A549 (cell line): ENCODE data around the gene SLC2A6. TPM values are rescaled to one million over a fixed set of nuclear protein-coding genes. Genes with fewer than 3 reads are reported as not detected.

Source experiments
- ATAC-seq, 2 experiments: fragments of 200-7000 bp in 1 of 2; fragments of >200 bp in 1 of 2; cut with Nextera tagmentation in 1 of 2; cut with Tn5 transposase in 1 of 2; 3 replicates each; pipeline versions ENCODE4 v1.8.0 to v1.9.1; 2018 to 2020; ENCODE audit warnings: mild to moderate bottlenecking in 1 of 2, moderate library complexity in 1 of 2
- CTCF ChIA-PET: fragments of 300-600 bp; sonication (Branson Sonifier 250); formaldehyde crosslinking; extraction: SDS; loops from one replicate; lab custom pipeline; 2021; ENCODE audit warnings: antibody characterized with exemption, inconsistent platforms; lab: Yijun Ruan, JAX
- POLR2A ChIA-PET: fragments of 350-600 bp; formaldehyde crosslinking; extraction: SDS; loops from one replicate; lab custom pipeline; 2021; ENCODE audit warnings: antibody characterized with exemption, inconsistent platforms; lab: Yijun Ruan, JAX
- DNase-seq, 2 experiments: peaks; one replicate each; pipeline versions ENCODE4 v3.0.0 to v3.0.0-alpha.2; 2011 to 2016; ENCODE audit warnings: low read depth in 1 of 2, low spot score in 1 of 2
- FAIRE-seq: peaks from 2 replicates; lab custom pipeline; 2011; peaks lifted over from hg19 to GRCh38; lab: Jason Lieb, UNC
- H3K27ac ChIP-seq, 2 experiments: fragments of >200 bp; sonication (Bioruptor Twin); formaldehyde crosslinking; 3 replicates each; pipeline ENCODE4 v1.5.1; 2016 to 2017
- H3K4me1 ChIP-seq: fragments of >200 bp; sonication (Bioruptor Twin); formaldehyde crosslinking; 3 replicates; pipeline ENCODE4 v1.6.1; 2016
- H3K4me2 ChIP-seq: fragments of >200 bp; sonication (Bioruptor Twin); formaldehyde crosslinking; 3 replicates; pipeline ENCODE4 v1.6.1; 2016
- H3K4me3 ChIP-seq: fragments of >200 bp; sonication (Bioruptor Twin); formaldehyde crosslinking; 3 replicates; pipeline ENCODE4 v1.5.1; 2016
- H3K9me3 ChIP-seq: fragments of >200 bp; sonication (Bioruptor Twin); formaldehyde crosslinking; 3 replicates; pipeline ENCODE4 v1.6.1; 2016
- BHLHE40 ChIP-seq: IDR thresholded peaks from 2 replicates; pipeline ENCODE4 v1.6.1; 2012; ENCODE audit warnings: low read depth, low read length, inconsistent platforms
- CEBPB ChIP-seq, 2 experiments: fragments of >200 bp in 1 of 2; sonication (Bioruptor Twin) in 1 of 2; formaldehyde crosslinking in 1 of 2; IDR thresholded peaks; 2 replicates each; pipeline ENCODE4 v1.6.1; 2012 to 2016
- CHD2 ChIP-seq: fragments of 150-350 bp; IDR thresholded peaks from 2 replicates; pipeline ENCODE4 v1.6.1; 2014; ENCODE audit warnings: low read length; ENCODE audit not compliant: partially characterized antibody
- CHD4 ChIP-seq: fragments of 200-600 bp; sonication (generic); IDR thresholded peaks from 2 replicates; pipeline ENCODE4 v1.6.1; 2016; ENCODE audit warnings: antibody characterized with exemption, mild to moderate bottlenecking, borderline replicate concordance
- EP300 ChIP-seq, 2 experiments: fragments of >200 bp; sonication (Bioruptor Twin); formaldehyde crosslinking; IDR thresholded peaks; 2 replicates in 1 of 2; 3 replicates in 1 of 2; pipeline ENCODE4 v1.6.1; 2016 to 2017
- ESRRA ChIP-seq: fragments of 150-350 bp; IDR thresholded peaks from 2 replicates; pipeline ENCODE4 v1.6.1; 2014; ENCODE audit warnings: mild to moderate bottlenecking, low read length, borderline replicate concordance
- FOSB ChIP-seq: fragments of 250-450 bp; sonication (Bioruptor Pico); IDR thresholded peaks from 2 replicates; pipeline ENCODE4 v1.5.0; 2020; ENCODE audit warnings: mild to moderate bottlenecking, moderate library complexity
- FOXS1 ChIP-seq: fragments of 250-450 bp; sonication (Bioruptor Pico); IDR thresholded peaks from 2 replicates; pipeline ENCODE4 v1.5.0; 2020; ENCODE audit warnings: mild to moderate bottlenecking, moderate library complexity
- GATA3 ChIP-seq: IDR thresholded peaks from 2 replicates; pipeline ENCODE4 v1.6.1; 2012; ENCODE audit warnings: borderline replicate concordance
- HDAC2 ChIP-seq: fragments of 200-600 bp; sonication (generic); IDR thresholded peaks from 2 replicates; pipeline ENCODE4 v1.6.1; 2016
- HOXB13 ChIP-seq: fragments of 250-450 bp; sonication (Bioruptor Pico); IDR thresholded peaks from 2 replicates; pipeline ENCODE4 v1.5.0; 2020; ENCODE audit warnings: low read depth, mild to moderate bottlenecking, moderate library complexity
- KDM1A ChIP-seq: fragments of 200-600 bp; sonication (generic); IDR thresholded peaks from 2 replicates; pipeline ENCODE4 v1.6.1; 2016; ENCODE audit warnings: low read depth, mild to moderate bottlenecking
- KDM5A ChIP-seq: fragments of 200-600 bp; sonication (generic); IDR thresholded peaks from 2 replicates; pipeline ENCODE4 v1.6.1; 2016; ENCODE audit warnings: antibody characterized with exemption, mild to moderate bottlenecking
- MAFK ChIP-seq: fragments of 450-650 bp; IDR thresholded peaks from 2 replicates; pipeline ENCODE4 v1.6.1; 2014; ENCODE audit not compliant: partially characterized antibody
- RAD21 ChIP-seq, 2 experiments: fragments of >200 bp in 1 of 2; sonication (Bioruptor Twin) in 1 of 2; formaldehyde crosslinking in 1 of 2; IDR thresholded peaks in 1 of 2; conservative IDR thresholded peaks in 1 of 2; 2 replicates in 1 of 2; 3 replicates in 1 of 2; pipeline ENCODE4 v1.6.1; 2012 to 2018; ENCODE audit warnings: inconsistent platforms in 1 of 2
- RFX5 ChIP-seq: fragments of 450-650 bp; IDR thresholded peaks from 2 replicates; pipeline ENCODE4 v1.7.1; 2014; ENCODE audit warnings: antibody characterized with exemption, mild to moderate bottlenecking, moderate library complexity
- RNF2 ChIP-seq: fragments of 200-600 bp; sonication (generic); IDR thresholded peaks from 2 replicates; pipeline ENCODE4 v1.6.1; 2016; ENCODE audit warnings: low read depth, mild to moderate bottlenecking, antibody characterized with exemption, moderate library complexity, borderline replicate concordance
- SMC3 ChIP-seq: fragments of >200 bp; sonication (Bioruptor Twin); formaldehyde crosslinking; IDR thresholded peaks from 3 replicates; pipeline ENCODE4 v1.6.1; 2018; ENCODE audit warnings: inconsistent platforms
- TFCP2L1 ChIP-seq: fragments of 250-450 bp; sonication (Bioruptor Pico); IDR thresholded peaks from 2 replicates; pipeline ENCODE4 v1.5.0; 2021; ENCODE audit warnings: mild to moderate bottlenecking
- ZC3H11A ChIP-seq: fragments of 450-650 bp; IDR thresholded peaks from 2 replicates; pipeline ENCODE4 v1.6.1; 2014; ENCODE audit warnings: antibody characterized with exemption, mild to moderate bottlenecking
- WGBS: methylation state at CpG from one replicate; pipeline ENCODE4 v1.1.6; 2017; ENCODE audit errors: missing lambda C conversion rate; 5-methylcytosine and 5-hydroxymethylcytosine counted together
- polyA plus RNA-seq, 4 experiments: library from polyadenylated mRNA; depleted of rRNA in 3 of 4; stranded (reverse); fragments of >200 nt; fragmentation: RNase III in 1 of 4; extraction: RNeasy Plus Mini Kit Qiagen cat#74134 plus additional on column Dnase treatment in 1 of 4; gene quantifications; 2 replicates in 3 of 4; 3 replicates in 1 of 4; pipeline ENCODE4 v1.2.3, GENCODE V29; 2011 to 2017
- TF ChIP-seq, protein P1 (sequence below): IDR thresholded peaks from 2 replicates; pipeline ENCODE4 v1.6.1; 2012
- TF ChIP-seq, protein P2 (sequence below): IDR thresholded peaks from 2 replicates; pipeline ENCODE4 v1.6.1; 2012

Gene SLC2A6
- polyA plus RNA-seq, 2 of the 4 experiments (the other 2 are of a cell fraction): 3.7 to 20.5 TPM

DNA sequence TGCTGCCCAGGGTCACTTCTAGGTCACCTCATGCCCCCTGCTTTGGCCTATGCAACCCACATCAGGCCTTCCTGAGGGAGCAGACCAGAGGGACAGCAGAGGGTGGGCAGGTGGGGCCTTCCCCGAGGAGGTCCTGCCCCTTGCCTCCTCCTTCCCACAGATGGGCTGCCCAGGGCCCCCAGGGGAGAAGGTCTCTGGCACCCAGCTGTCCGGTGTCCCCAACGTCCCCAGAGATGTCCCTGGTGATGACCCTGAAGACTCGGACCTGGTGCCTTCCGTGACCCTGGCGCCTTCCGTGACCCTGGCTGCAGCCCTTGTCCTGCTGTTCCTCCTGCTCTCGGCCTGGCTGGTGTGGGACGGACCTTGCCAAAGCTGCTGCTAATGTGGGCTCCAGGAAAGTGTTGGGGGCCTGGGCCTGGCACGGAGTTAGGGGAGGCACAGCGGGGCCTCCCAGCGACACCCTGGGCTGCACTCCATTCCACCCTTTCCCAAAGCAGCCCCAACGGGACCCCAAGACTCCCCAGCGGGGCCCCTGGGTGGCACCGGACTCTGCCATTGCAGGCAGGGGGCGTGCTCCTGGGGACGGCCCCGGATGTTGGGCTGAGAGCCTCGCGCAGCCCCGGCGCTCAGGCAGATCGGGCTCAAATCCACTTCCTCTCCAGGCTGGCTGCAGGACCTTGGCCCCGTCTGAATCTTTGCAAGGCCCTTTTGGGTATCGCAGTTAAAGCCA is 6.8 kb upstream of the SLC2A6 start:
- WGBS: 54% methylated on average over 25 of the region's 25 CpGs
- POLR2A ChIA-PET: interaction anchor here (0.9 to 1.0 kb wide), 2 partner anchors 26 to 125 kb away, joined by 3 read pairs; partner anchors contain the start of gene CACFD1

DNA sequence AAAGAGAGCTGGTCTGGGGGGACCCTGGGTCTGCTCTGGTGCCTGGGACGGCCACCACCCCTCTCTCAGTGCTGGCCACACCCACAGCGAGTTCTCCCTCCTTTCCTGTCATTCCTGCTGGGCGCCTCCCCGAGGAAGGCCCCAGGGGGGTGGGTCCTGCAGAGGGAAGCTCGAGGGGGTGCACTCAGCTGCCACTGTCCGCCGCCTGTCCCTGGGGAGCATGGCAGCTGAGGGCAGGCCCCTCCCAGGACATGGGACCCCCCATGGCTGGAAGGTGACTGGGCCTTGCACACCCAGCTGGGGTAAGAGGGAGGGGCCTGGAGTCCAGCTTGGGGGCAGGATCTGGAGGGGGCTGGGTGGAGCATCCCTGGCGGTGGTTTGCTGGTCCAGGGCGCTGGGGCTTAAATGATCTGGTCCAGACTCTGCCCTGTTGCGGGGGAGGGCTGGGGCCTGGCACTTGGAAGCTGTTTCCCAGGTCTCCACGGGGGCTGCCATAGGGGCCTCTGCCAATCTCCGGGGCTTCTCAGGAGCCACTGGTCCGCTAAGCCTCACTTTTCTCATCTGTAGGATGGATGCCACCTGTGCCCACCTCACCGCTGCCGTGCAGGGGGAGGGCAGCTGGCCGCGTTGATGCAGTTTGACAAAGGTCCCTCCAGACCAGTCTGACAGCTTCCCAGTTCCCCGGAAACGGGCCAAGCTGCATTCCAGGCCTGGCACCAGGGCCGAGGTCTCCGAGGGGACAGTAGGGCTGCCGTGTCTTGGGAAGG is 6.0 kb upstream of the SLC2A6 start:
- H3K4me3 ChIP-seq: no peak overlapping the region
- no peak for DNase-seq
- peak in 1 of 2 experiments; percentile 11; a peak in 2 of 6 replicates for ATAC-seq
- peaks cover 4% of the 10 kb centered on the region; the same call in 2 of the 3 replicates for H3K4me1 ChIP-seq
- no peaks in the 10 kb centered on the region for H3K9me3 ChIP-seq
- no peak for TF ChIP-seq RFX5
- TF ChIP-seq SMC3: no peak
- TF ChIP-seq KDM5A: no peak
- no peak for TF ChIP-seq RNF2
- no peak for TF ChIP-seq RAD21 (conservative IDR thresholded peaks at IDR 0.05 in 1 of 2, IDR thresholded peaks at IDR 0.05 in 1 of 2)
- no peak for TF ChIP-seq BHLHE40
- TF ChIP-seq, protein P1, sequence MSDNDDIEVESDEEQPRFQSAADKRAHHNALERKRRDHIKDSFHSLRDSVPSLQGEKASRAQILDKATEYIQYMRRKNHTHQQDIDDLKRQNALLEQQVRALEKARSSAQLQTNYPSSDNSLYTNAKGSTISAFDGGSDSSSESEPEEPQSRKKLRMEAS: no peak
- no peak overlapping the region for H3K4me2 ChIP-seq
- CTCF ChIA-PET: interaction anchor here (0.5 to 7.6 kb wide), 25 partner anchors 8 to 1949 kb away, joined by 3 to 76 read pairs (median 4); partner anchors contain the start of genes ADAMTS13 and CACFD1
- no peak overlapping the region for H3K27ac ChIP-seq
- 67% methylated on average over 13 of the region's 22 CpGs for WGBS
- no peak for FAIRE-seq
- POLR2A ChIA-PET: no interaction called here

More for the DNA sequence above, 6.8 kb upstream of the SLC2A6 start:
- Histone ChIP-seq H3K27ac (0 out of 6 replicates have a peak overlapping the region, but pooled peaks of 1 of the 2 experiments have one; percentile 38), H3K4me2 (peak overlapping the region; percentile 33; the same call in 1 of the 3 replicates), H3K9me3 (no peaks in the 10 kb centered on the region), H3K4me1 (0 out of 3 replicates have a peak, but pooled peaks cover 3% of the 10 kb centered on the region), H3K4me3 (no peak overlapping the region)
- TF ChIP-seq KDM1A (no peak), HDAC2 (no peak), FOSB (CRISPR knock-in tag) (no peak), CEBPB (IDR thresholded peaks at IDR 0.05) (no peak), FOXS1 (no peak), GATA3 (no peak), TFCP2L1 (no peak)
- CTCF ChIA-PET: interaction anchor here (0.5 to 7.6 kb wide), 34 partner anchors 8 to 1948 kb away, joined by 3 to 76 read pairs (median 4); partner anchors contain the start of gene CACFD1
- DNase-seq: peak in 1 of 2 experiments; percentile 37
- FAIRE-seq: no peak
- ATAC-seq: peak; percentile 53 to 73; a peak in 4 of 6 replicates

DNA sequence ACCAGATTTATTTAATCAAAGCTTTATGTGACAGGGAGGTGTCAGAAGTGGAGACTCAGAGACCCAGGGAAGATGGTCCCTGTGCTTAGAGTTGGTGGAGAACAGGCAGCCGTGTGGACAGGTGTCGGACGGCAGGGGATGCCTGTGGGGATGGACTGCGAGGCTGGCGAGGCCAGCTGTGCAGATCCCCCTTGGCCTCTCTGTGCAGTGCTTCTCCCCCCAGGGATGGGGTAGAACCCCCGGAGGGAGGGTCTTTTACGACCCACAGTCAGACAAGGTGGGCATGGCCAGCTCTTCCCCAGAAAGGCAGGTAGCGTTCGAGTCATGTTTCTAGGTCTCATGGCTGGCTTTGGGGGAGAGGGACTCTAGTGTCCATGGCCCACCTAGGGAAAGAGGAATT is 4.7 kb upstream of the SLC2A6 start:
- POLR2A ChIA-PET: no interaction called here
- Histone ChIP-seq H3K4me3 (no peak overlapping the region), H3K27ac (no peak overlapping the region)
- ATAC-seq: no peak
- TF ChIP-seq BHLHE40 (no peak), CHD4 (no peak), FOSB (CRISPR knock-in tag) (no peak), KDM1A (no peak), ESRRA (no peak), HOXB13 (CRISPR knock-in tag) (no peak), CHD2 (no peak), EP300 (IDR thresholded peaks at IDR 0.05) (no peak), MAFK (no peak), ZC3H11A (no peak)
- TF ChIP-seq, protein P2, sequence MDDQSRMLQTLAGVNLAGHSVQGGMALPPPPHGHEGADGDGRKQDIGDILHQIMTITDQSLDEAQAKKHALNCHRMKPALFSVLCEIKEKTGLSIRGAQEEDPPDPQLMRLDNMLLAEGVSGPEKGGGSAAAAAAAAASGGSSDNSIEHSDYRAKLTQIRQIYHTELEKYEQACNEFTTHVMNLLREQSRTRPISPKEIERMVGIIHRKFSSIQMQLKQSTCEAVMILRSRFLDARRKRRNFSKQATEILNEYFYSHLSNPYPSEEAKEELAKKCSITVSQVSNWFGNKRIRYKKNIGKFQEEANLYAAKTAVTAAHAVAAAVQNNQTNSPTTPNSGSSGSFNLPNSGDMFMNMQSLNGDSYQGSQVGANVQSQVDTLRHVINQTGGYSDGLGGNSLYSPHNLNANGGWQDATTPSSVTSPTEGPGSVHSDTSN: no peak
- TF ChIP-seq, all 56 proteins: peak for 0
- DNase-seq (no peak), FAIRE-seq (no peak)
- H3K9me3 ChIP-seq: no peaks in the 10 kb centered on the region
- peaks cover 8% of the 10 kb centered on the region; the same call in 2 of the 3 replicates for H3K4me1 ChIP-seq
- H3K4me2 ChIP-seq: no peak overlapping the region
- CTCF ChIA-PET: interaction anchor here (0.6 to 7.6 kb wide), 12 partner anchors 10 to 462 kb away, joined by 3 to 76 read pairs (median 3); no protein-coding TSS in a partner anchor
- 72% methylated on average over 9 of the region's 9 CpGs for WGBS
